Right lung (tissue), 10 donors: ENCODE measurements around the gene MOV10L1. TPM values are rescaled to one million over a fixed set of nuclear protein-coding genes. Genes with fewer than 3 reads are reported as not detected.

Experiments
- DNase-seq, 2 donors: peaks; one replicate each; pipeline ENCODE4 v3.0.0-alpha.2; 2013
- long read RNA-seq, 8 donors: transcript quantifications; one replicate each; lab custom pipeline, GENCODE V29; 2026
- polyA plus RNA-seq, 5 donors: library from polyadenylated mRNA; unstranded; fragments of 120-200 nt; gene quantifications; one replicate each; pipeline versions ENCODE4 v1.2.1 to v1.2.3, GENCODE V29; 2013; ENCODE audit warnings: inconsistent platforms in 1 of 5, low replicate concordance in 1 of 5; ENCODE audit not compliant: insufficient read length in 5 of 5, insufficient read depth in 1 of 5

MOV10L1 gene
- polyA plus RNA-seq: 1 to 10 TPM; 1.4 to 3.8 (median 2.1) TPM
- long read RNA-seq, donor 1: 0 reads
- long read RNA-seq, donor 2: 0 reads
- long read RNA-seq, donor 3: 0 reads
- long read RNA-seq, donor 4: 0 reads
- long read RNA-seq, donor 5: 0 reads
- long read RNA-seq, donor 6, partial matches to known transcripts: 0 of 1 reads
- long read RNA-seq, donor 6, other reads (novel, unspliced or antisense): 0 of 1 reads
- long read RNA-seq, donor 7, partial matches to known transcripts: 41 of 41 reads
- long read RNA-seq, donor 7, other reads (novel, unspliced or antisense): 0 of 41 reads
- long read RNA-seq, donor 8, partial matches to known transcripts: 42 of 91 reads
- long read RNA-seq, donor 8, other reads (novel, unspliced or antisense): 49 of 91 reads

GRCh38 chr22:50089682-50090411 lies at the start of gene MOV10L1:
TSS of gene MOV10L1 (plus strand) at chr22:50090006. CDS start at chr22:50090089, 83 bp downstream.
- no peak for DNase-seq

DNA sequence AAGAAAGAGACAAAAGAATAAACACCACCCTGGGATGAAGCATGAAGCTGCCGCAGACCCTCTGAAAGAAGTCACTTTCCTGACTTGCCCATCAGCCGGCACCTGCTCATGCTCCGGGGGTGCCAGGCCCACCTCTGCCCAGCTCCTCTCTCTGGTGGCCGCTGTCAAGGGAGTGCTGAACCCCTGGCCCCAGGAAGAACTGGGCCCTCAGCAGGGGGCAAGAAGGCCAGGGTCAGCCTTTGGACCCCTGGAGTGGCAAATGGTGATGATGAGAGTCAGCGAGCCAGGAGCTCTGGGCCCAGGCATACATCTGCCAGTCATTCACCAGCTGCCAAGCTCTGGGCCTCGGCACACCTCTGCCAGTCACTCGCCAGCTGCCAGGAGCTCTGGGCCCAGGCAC lies 49.1 kb upstream of the MOV10L1 start:
- no peak for DNase-seq

GRCh38 chr22:50041361-50042065 lies 48.3 kb upstream of the MOV10L1 start:
- no peak for DNase-seq

- DNase-seq: no peak
Observed at GRCh38 chr22:50044485-50045118, 45.2 kb upstream of the MOV10L1 start.

GRCh38 chr22:50045211-50046018 lies 44.4 kb upstream of the MOV10L1 start:
- no peak for DNase-seq

GRCh38 chr22:50046019-50046415 lies 43.8 kb upstream of the MOV10L1 start:
- no peak for DNase-seq

GRCh38 chr22:50046481-50047245 lies 43.1 kb upstream of the MOV10L1 start:
- no peak for DNase-seq

GRCh38 chr22:50047346-50047745 lies 42.5 kb upstream of the MOV10L1 start:
- DNase-seq: no peak

GRCh38 chr22:50048061-50048765 lies 41.6 kb upstream of the MOV10L1 start:
- no peak for DNase-seq

GRCh38 chr22:50048836-50049235 lies 41.0 kb upstream of the MOV10L1 start:
- no peak for DNase-seq

DNA sequence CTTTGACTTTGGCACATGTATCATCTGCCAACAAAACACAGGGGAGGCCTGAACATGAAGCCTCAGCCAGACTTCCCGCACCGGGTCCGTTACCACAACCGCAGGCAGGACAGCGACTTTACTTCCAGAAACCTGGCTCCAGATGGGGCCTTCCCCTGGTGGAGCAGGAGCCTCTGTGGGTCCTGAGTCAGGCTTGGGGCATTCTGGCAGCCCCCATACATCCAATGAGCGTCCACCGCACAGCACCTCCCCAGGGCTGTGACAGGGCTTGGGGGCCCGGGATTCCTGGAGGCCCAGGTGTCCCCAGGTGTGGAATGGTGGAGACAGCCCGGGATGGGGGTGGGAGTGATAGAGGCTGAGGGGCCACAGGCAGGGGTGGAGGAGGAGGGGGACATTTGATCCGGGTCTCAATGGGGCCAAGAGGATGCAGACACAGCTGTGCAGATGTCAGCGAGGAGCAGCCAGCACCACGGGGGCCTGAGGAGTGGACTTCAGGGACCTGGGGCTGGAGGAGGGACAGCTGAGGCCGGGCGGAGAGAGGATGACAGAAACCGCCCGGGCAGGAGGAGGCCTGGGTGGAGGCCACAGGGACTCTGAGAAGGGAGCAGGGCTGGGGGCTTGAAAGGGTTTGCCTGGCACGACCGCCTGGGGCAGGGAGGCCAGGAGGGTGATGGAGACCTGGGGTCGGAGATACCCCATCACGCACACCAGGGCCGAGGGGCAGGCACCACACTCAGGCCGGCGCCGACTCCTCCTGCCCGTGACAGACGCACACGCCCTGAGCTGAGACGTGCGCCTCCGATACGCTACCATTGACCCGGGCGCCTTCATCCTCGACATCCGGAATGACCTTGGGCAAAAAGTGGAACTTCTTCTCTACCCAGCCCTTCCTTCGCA lies 40.3 kb upstream of the MOV10L1 start:
- no peak for DNase-seq

DNA sequence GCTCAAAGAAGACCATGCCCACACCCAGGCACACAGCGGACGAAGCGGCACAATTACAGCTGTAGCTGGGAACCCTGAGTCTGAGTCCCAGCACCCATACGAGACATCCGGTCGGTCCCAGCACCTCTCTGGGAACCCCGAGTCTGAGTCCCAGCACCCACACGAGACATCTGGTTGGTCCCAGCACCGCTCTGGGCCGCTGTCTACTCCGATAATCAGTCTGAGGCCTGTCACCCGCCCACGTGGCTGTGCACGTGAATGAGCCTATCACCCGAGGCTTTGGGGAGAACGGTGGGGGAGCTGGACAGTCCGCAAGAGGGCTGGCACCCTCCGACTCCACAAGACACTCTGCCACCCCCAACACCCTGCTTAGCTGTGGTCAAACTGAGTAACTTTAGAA lies 37.9 kb upstream of the MOV10L1 start:
- DNase-seq: no peak

DNA sequence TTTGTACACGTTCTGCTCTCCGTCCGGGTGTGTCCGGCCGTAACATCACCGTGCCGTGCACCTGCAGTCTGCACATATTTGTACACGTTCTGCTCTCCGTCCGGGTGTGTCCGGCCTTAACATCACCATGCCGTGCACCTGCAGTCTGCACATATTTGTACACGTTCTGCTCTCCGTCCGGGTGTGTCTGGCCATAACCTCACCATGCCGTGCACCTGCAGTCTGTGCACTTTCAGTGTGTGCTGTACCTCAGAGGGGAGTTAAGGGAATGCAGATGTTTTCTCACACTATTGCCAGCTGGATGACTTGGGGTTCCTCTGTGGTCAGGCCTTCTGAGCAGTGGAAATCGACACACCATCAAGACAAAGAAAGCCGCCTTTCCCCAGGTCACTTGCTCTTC lies 35.9 kb upstream of the MOV10L1 start:
- DNase-seq: no peak

DNA sequence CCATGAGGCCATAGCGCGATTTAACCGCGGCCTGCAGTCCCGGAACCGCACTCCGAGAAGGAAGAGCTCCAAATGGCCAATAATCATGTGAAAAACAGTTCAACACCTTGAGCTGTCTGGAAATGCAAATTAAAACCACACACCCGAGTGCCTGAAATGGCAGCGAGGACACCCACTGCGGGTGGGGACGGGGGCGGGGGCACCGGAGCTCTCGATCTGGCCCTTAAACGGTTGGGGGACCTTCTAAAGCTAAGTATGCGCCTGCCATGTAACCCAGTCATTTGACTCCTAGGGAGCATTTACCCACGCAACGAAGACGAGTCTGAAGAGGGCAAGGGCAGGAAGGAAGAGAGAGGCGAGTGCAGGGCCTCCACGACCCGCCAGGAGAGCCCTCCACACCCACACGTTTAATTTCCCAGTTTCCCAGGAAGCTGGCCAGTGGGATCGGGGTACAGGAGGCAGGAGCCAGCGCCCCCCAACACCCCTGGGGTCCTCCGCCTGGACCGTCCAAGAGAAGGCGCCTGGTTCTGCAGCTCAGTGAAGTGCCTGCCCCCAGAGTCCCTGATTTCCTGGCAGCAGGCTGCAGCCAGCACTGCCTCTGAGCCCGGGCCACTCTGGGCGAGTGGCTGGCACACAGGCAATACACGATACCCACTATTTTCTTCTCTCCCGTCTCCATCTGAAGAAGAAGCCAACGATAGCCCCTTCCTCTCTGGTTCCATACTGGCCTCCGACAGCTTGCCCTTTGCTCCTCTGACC lies 33.4 kb upstream of the MOV10L1 start:
- no peak for DNase-seq

DNA sequence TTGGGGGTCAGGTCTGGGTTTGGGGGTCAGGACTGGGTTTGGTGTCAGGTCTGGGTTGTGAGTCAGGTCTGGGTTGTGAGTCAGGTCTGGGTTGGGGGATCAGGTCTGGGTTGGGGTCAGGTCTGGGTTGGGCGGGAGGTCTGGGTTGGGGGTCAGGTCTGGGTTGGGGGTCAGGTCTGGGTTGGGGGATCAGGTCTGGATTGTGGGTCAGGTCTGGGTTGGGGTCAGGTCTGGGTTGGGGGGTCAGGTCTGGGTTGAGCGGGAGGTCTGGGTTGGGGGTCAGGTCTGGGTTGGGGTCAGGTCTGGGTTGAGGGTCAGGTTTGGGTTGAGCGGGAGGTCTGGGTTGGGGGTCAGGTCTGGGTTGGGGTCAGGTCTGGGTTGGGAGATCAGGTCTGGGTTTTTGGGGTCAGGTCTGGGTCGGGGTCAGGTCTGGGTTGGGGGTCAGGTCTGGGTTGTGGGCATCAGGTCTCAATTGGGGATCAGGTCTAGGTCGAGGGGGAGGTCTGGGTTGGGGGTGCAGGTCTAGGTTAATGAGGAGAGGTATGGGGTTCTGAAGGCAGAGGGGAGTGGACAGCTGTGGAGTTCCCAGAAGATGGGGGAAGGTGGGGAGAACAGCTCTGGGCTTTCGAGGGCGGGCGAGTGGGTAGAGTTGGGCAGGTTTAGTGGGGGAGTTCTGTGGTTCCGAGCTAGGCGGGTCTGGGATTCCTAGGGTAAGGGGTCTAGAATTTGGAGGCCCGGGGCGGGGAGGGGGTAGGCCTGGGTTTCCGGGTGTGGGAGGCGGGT lies 32.3 kb upstream of the MOV10L1 start:
- no peak for DNase-seq

DNA sequence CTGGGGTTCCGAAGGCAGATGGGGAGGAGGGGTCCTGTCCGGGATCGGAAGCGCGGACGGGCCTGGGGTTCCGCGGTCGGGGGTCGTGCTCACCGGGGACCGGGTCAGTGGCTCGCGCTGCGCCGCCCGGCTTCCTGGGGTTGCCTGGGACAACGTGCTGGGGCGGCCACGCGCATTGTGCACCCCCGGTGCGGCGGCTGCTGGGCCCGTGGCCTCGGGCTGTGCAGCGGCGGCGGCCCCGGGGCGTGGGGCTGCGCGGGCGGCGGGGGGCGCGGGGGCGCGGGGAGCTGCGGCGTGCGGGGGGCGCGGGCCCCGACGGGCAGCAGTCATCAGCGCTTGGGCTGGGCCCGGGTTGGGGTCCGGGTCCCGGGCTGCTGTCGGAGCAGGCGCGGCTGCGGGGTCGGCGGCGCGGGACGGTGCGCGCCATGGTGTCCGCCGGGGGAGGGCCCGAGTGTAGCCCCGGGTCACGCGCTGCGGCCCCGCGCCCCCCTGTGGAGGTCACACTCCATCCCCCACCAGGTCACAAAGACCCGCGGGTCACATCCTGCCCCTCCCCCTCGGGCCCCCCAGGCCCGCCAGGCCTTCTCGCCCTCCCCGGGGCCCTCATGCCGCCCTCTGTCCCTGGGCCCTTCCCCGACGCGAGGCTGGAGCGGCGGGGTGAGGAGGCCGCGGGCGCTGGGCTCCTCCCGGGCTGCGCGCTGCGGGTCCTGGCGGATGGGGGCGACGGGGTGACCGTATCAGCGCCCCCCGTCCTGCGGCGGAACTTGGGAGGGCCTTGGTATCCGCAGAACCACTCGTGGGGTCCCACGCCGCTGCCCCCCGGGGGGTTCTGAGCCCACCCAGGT lies 31.5 kb upstream of the MOV10L1 start, which contains the start of gene TTLL8:
TSS of gene TTLL8 (minus strand) at position 238 of the 845 bp plus-strand sequence.
- DNase-seq: no peak
